OCI-LY7 (cell line): ENCODE data around the gene SLC25A23. TPM values are rescaled to one million over a fixed set of nuclear protein-coding genes. Genes with fewer than 3 reads are reported as not detected.

ENCODE experiments used
- BruUV-seq: library from RNA; stranded (reverse); fragments of 400-500 nt; replicated peaks from 2 replicates; lab custom pipeline; 2021; lab: Mats Ljungman, UMichigan
- CTCF ChIA-PET: fragments of 300-600 bp; sonication (Branson Sonifier 250); formaldehyde crosslinking; loops from one replicate; lab custom pipeline; 2022; ENCODE audit warnings: antibody characterized with exemption; ENCODE audit not compliant: unreplicated experiment; lab: Charles Lee
- POLR2A ChIA-PET: fragments of 300-600 bp; sonication (Branson Sonifier 250); formaldehyde crosslinking; loops from one replicate; lab custom pipeline; 2022; ENCODE audit warnings: antibody characterized with exemption; lab: Charles Lee
- DNase-seq: peaks from one replicate; pipeline ENCODE4 v3.0.0-alpha.2; 2015; ENCODE audit warnings: low spot score
- H2AFZ ChIP-seq: fragments of 200-600 bp; sonication (generic), shearing (Covaris generic); 2 replicates; pipeline ENCODE4 v1.6.1; 2014; ENCODE audit warnings: mild to moderate bottlenecking, antibody characterized with exemption, low read length, moderate library complexity
- H3K27ac ChIP-seq: fragments of 200-600 bp; sonication (generic); 2 replicates; pipeline ENCODE4 v1.5.1; 2014; ENCODE audit warnings: mixed run types, low read depth, mild to moderate bottlenecking, moderate library complexity, low read length, inconsistent platforms; ENCODE audit not compliant: poor library complexity, severe bottlenecking
- H3K36me3 ChIP-seq: fragments of 200-600 bp; sonication (generic); 2 replicates; pipeline ENCODE4 v1.6.1; 2014; ENCODE audit warnings: mild to moderate bottlenecking, antibody characterized with exemption, low read length, moderate library complexity, mixed read lengths; ENCODE audit not compliant: insufficient read depth
- H3K4me1 ChIP-seq: fragments of 200-600 bp; sonication (generic); 2 replicates; pipeline ENCODE4 v1.5.1; 2014; ENCODE audit warnings: mild to moderate bottlenecking, low read length; ENCODE audit not compliant: insufficient read depth, poor library complexity, severe bottlenecking
- H3K4me2 ChIP-seq: fragments of 200-600 bp; sonication (generic); 2 replicates; pipeline ENCODE4 v1.6.1; 2014; ENCODE audit warnings: mild to moderate bottlenecking, low read length
- H3K4me3 ChIP-seq: fragments of 200-600 bp; sonication (generic); 2 replicates; pipeline ENCODE4 v1.5.1; 2014; ENCODE audit warnings: mild to moderate bottlenecking, low read depth, low read length; ENCODE audit not compliant: poor library complexity, severe bottlenecking
- H3K79me2 ChIP-seq: fragments of 200-600 bp; sonication (generic); 2 replicates; pipeline ENCODE4 v1.6.1; 2016; ENCODE audit warnings: low read depth, mild to moderate bottlenecking, low read length, moderate library complexity, mixed read lengths; ENCODE audit not compliant: insufficient read depth
- H3K9me2 ChIP-seq: fragments of 200-600 bp; sonication (generic); 2 replicates; pipeline ENCODE4 v1.6.1; 2016; ENCODE audit warnings: mild to moderate bottlenecking, low read length, mixed read lengths; ENCODE audit not compliant: insufficient read depth
- H3K9me3 ChIP-seq: fragments of 200-600 bp; sonication (generic); 2 replicates; pipeline ENCODE4 v1.6.1; 2014; ENCODE audit warnings: mild to moderate bottlenecking, mixed run types, low read length, mixed read lengths
- H4K20me1 ChIP-seq: fragments of 200-600 bp; sonication (generic); 2 replicates; pipeline ENCODE4 v1.6.1; 2014; ENCODE audit warnings: mild to moderate bottlenecking, antibody characterized with exemption, low read length, moderate library complexity, mixed read lengths; ENCODE audit not compliant: insufficient read depth
- EZH2phosphoT487 ChIP-seq: fragments of 200-600 bp; sonication (generic); IDR thresholded peaks from 2 replicates; pipeline ENCODE4 v1.6.1; 2018; ENCODE audit warnings: low read depth, borderline replicate concordance, mild to moderate bottlenecking, mixed run types, antibody characterized with exemption, low read length, moderate library complexity, mixed read lengths
- intact Hi-C: fragments of 100-400 bp; cut with micrococcal nuclease; formaldehyde crosslinking; loops from one replicate; pipeline ENCODE4 v1.10.0; 2022; ENCODE audit not compliant: unreplicated experiment
- total RNA-seq, 2 experiments: library from RNA; depleted of rRNA in 1 of 2; stranded (reverse); fragments of >200 nt in 1 of 2; shearing (Covaris generic) in 1 of 2; gene quantifications; 2 replicates each; pipeline ENCODE4 v1.2.3, GENCODE V29; 2014 to 2022
- TF ChIP-seq, protein P1 (sequence below): fragments of 200-600 bp; sonication (generic); conservative IDR thresholded peaks from 2 replicates; pipeline ENCODE4 v1.5.1; 2014; ENCODE audit warnings: mild to moderate bottlenecking, antibody characterized with exemption, low read length, moderate library complexity, mixed read lengths

SLC25A23 gene
- total RNA-seq, 2 experiments from 2014 or later: 50.9 to 65.7 TPM

DNA sequence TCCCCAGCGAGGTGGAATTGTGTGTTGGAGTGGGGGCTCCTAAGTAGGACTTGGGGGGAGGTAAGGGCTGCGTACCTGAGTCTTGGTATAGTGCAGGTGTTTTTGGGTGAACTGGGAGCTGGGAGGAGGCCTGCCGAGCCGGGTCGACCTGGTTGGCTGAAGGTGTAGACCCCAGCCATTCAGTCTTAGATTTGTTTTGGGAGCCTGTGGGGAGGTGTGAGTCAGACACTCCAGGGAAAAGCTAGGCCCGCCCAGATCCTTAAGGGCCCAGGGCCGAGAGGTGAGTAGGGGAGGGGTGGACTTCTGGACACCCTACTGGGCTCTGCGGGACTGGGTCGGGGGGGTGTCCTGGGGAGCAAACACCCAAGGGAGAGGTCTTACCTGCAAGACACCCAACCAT is 5.4 kb upstream of the SLC25A23 start:
- intact Hi-C loops: no loop called here
- Histone ChIP-seq H2AFZ (no peak overlapping the region), H3K79me2 (no peaks in the 10 kb centered on the region), H3K27ac (no peak overlapping the region), H3K4me2 (no peak overlapping the region), H3K4me3 (no peak overlapping the region), H4K20me1 (no peaks in the 10 kb centered on the region), H3K9me3 (no peaks in the 10 kb centered on the region), H3K9me2 (no peaks in the 10 kb centered on the region), H3K4me1 (peaks cover 6% of the 10 kb centered on the region), H3K36me3 (peaks cover 10% of the 10 kb centered on the region)
- no peak for DNase-seq
- no TSS peak for BruUV-seq
- CTCF ChIA-PET: no interaction called here
- no peak for TF ChIP-seq EZH2phosphoT487
- TF ChIP-seq, protein P1, sequence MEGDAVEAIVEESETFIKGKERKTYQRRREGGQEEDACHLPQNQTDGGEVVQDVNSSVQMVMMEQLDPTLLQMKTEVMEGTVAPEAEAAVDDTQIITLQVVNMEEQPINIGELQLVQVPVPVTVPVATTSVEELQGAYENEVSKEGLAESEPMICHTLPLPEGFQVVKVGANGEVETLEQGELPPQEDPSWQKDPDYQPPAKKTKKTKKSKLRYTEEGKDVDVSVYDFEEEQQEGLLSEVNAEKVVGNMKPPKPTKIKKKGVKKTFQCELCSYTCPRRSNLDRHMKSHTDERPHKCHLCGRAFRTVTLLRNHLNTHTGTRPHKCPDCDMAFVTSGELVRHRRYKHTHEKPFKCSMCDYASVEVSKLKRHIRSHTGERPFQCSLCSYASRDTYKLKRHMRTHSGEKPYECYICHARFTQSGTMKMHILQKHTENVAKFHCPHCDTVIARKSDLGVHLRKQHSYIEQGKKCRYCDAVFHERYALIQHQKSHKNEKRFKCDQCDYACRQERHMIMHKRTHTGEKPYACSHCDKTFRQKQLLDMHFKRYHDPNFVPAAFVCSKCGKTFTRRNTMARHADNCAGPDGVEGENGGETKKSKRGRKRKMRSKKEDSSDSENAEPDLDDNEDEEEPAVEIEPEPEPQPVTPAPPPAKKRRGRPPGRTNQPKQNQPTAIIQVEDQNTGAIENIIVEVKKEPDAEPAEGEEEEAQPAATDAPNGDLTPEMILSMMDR: no peak
- POLR2A ChIA-PET: no interaction called here

DNA sequence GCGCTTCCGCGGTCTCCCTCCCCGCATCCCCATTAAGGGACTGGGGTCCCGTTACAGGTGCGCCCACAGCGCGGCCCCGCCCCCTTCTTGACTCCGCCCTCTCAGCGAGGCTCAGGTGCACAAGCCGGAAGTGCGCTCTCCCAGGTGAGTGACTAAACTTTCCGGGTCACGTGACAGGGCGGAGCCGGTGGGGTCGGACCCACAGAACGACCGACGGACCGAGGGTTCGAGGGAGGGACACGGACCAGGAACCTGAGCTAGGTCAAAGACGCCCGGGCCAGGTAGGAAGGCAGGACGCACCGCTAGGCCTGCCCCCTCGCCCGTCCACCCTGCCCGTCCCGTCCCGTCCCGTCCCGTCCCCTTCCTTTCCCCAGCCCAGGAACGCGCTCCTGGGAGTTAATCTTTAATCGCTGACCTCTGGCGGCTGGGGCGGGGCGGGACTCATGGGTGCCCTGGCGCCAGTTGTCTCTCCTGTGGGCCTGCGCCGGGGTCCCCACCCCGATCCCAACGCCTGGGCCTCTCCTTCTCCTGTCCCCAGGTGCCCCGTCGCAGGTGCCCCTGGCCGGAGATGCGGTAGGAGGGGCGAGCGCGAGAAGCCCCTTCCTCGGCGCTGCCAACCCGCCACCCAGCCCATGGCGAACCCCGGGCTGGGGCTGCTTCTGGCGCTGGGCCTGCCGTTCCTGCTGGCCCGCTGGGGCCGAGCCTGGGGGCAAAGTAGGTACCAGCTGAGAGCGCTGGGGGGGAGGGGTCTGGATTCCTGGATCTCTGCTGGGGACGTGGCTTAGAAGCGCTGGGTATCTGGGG is 4.7 kb upstream of the SLC25A23 start, which contains the start of gene CRB3:
Gene CRB3, plus strand, starts transcription at position 202 of the 804 bp plus-strand sequence. Its CDS starts 431 bp downstream, at position 633.
- Histone ChIP-seq H3K79me2 (peaks cover under 1% of the 10 kb centered on the region; the same call in 1 of the 2 replicates), H3K4me1 (peaks cover 6% of the 10 kb centered on the region), H3K9me2 (no peaks in the 10 kb centered on the region), H3K4me3 (no peak within 1 kb of the TSS), H3K9me3 (no peaks in the 10 kb centered on the region), H3K36me3 (peaks cover 4% of the 10 kb centered on the region; the same call in 1 of the 2 replicates), H3K4me2 (no peak within 1 kb of the TSS), H2AFZ (no peak within 1 kb of the TSS), H4K20me1 (no peaks in the 10 kb centered on the region), H3K27ac (no peak within 1 kb of the TSS)
- DNase-seq: no peak
- no TSS peak for BruUV-seq
- no peak for TF ChIP-seq EZH2phosphoT487
- TF ChIP-seq, protein P1: no peak
- ChIA-PET POLR2A (no interaction called here), CTCF (no interaction called here)
- intact Hi-C loops: loop anchor here (5.0 kb wide), 1 partner anchor 138 kb away; no protein-coding TSS in a partner anchor
